Fibroblast of villous mesenchyme (primary cell): ENCODE measurements around the gene VSIG4. TPM values are rescaled to one million over a fixed set of nuclear protein-coding genes. Genes with fewer than 3 reads are reported as not detected.

ENCODE experiments used
- DNase-seq: peaks from one replicate; pipeline ENCODE4 v3.0.0-alpha.2; 2010; ENCODE audit warnings: low read depth
- H3K4me3 ChIP-seq: 2 replicates; pipeline ENCODE4 v1.5.1; 2011; ENCODE audit warnings: low read depth, mild to moderate bottlenecking, low read length
- CTCF ChIP-seq: IDR thresholded peaks from 2 replicates; pipeline ENCODE4 v1.5.1; 2012; ENCODE audit warnings: low read depth, mild to moderate bottlenecking, low read length; ENCODE audit not compliant: insufficient read depth
- total RNA-seq: library from RNA; depleted of rRNA; stranded (reverse); fragments of >200 nt; gene quantifications from 2 replicates; pipeline ENCODE4 v1.2.3, GENCODE V29; 2012

The VSIG4 gene
- total RNA-seq, 1 donor: not detected

DNA sequence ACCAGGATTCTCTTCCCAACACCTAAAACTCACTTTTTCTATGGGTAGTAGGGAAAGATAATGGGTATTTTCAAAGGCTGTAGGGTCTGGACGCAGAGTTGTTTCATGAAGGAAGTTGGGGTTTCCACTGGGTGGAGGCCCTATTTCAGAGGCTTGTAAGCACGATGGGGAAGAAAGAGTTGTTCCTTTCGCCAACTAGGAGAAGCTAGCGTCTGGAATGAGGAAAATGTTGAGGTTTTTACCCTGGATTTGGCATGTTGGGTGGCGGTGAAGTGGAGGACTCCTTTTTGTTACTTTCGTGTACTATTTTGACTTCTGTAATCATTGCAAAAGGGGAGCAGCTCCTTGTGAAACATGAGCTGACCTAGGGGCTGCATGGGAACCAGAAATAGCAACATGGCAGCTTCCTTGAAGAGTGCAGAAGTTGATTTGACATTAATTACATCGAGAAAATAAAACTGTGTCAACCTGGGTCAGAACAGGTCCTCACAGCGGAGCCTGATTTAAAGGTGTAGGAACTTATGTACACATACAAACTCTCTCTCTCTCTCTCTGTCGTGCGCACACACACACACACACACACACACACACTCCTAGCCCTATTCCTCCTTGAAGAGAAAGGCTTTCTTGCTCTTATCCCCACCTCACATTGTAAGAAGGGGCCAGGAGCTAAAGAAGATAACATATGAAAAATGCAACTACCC is 19.1 kb downstream of the VSIG4 start:
- no peak overlapping the region for H3K4me3 ChIP-seq
- no peak for TF ChIP-seq CTCF
- DNase-seq: no peak

DNA sequence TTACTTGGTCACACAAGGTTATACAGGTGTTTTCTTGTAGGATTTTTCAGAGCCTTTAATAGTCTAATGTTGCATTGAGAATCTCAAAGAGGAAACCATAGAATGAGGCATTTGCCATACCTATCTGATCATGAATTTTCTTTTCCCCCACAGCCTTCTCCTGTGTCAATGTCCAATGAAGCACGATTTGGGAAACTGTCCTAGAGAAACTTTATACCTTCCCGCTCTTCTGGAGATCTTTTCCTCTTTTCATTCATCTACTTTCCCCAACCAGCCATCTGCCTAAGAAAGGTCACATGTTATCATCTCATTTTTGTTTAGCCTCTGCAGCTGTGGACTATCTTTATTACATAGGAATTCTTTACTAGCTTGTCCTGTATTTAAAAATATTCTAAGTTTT is 19.9 kb downstream of the VSIG4 start:
- TF ChIP-seq CTCF: no peak
- no peak for DNase-seq
- no peak overlapping the region for H3K4me3 ChIP-seq

GRCh38 chrX:66019310-66019652 is 20.6 kb downstream of the VSIG4 start:
- no peak for DNase-seq
- no peak for TF ChIP-seq CTCF
- H3K4me3 ChIP-seq: no peak overlapping the region

DNA sequence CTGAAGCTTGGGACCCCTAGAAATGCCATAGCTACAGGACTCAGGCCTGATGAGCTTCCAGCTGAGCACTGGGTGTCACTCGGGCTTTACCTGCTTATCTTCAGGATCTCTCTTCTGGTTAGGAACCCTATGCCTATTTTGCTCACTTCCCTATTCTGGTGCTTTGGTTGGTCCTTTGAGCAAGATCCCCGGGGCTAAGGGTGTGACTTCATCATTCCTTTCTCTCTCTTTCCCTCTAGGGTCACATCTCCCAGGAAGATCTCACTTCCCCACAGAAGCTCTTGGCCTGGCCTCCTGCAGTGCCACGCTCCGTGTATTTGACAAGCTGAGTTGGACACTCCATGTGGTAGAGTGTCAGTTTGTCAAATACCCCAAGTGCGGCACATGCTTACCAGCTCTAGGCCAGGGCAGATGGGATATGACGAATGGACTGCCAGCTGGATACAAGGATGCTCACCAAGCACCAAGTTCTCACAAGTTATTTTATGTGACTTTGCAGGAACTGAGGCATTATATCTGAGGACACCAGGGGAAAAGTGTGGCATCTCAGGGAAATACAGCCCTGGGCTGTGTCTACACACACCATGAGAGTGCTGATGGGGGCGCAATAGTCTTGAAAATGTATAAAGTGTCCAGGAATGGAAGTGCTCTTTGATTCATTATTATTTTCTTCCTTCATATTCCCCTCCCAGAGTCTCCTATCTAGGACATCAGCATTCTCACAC is 21.1 kb downstream of the VSIG4 start:
- H3K4me3 ChIP-seq: no peak overlapping the region
- no peak for DNase-seq
- no peak for TF ChIP-seq CTCF

- no peak overlapping the region for H3K4me3 ChIP-seq
- DNase-seq: no peak
- no peak for TF ChIP-seq CTCF
Measured at GRCh38 chrX:66017659-66018170, 22.2 kb downstream of the VSIG4 start.

DNA sequence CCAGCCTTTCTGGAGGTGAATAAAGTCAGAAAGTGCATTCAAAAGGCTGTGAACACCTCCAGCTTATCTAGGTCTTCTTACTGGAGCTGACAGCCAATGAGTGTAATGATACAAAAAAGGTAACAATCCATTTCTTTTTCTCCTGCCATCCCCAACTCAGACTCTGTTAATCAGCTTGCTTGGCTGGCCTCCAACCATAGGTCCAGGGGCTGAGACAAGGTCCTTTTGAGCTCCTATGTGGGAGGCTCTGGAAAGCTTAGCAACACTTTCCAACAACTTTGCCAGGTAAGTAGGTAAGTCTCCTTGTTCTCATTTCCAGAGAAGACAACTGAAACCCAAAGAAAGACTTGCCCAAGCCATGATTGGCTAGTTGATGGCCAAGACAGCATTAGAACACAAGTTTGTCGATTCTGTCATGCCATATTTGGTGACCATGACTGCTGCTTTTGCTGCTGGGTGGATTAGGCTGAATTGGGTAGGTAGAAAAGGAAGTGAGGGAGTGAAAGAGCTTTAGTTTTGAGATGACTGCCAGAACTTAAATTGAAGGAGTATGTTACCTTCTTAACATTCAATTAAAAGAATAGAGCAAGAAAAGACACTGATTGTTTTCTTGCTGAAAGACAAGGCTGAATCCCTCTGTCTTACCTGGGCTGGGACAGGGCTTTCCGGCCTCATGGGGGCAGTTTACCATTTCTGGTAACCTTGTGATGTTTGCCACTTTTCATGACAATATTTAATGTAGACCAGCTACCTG is 22.8 kb downstream of the VSIG4 start:
- no peak for TF ChIP-seq CTCF
- DNase-seq: no peak
- no peak overlapping the region for H3K4me3 ChIP-seq
